NCI-H748 treated with DMSO at 0.1 percent for 48 hours (cell line): ENCODE measurements around the gene SEC14L5.

Source experiments
- DNase-seq: peaks from one replicate; lab custom pipeline; 2025; lab: John Stamatoyannopoulos, UW

SEC14L5 gene

DNA sequence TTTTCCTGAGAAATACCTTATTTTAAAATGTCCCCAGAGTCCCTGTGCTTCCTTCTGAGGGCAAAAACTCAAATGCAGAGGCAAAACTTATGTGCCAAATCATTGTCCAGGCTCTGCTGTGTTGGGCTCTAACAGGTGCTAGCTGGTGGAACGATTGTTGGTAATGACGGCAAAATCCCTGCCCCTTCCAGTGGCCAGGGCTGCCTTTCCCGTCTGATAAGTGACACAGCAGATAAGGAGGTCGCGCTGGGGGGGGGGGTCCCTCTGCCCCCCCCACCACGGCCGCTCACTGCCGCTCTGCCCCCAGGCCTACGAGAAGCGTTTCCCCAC, 29.1 kb downstream of the SEC14L5 start:
- no peak for DNase-seq

DNA sequence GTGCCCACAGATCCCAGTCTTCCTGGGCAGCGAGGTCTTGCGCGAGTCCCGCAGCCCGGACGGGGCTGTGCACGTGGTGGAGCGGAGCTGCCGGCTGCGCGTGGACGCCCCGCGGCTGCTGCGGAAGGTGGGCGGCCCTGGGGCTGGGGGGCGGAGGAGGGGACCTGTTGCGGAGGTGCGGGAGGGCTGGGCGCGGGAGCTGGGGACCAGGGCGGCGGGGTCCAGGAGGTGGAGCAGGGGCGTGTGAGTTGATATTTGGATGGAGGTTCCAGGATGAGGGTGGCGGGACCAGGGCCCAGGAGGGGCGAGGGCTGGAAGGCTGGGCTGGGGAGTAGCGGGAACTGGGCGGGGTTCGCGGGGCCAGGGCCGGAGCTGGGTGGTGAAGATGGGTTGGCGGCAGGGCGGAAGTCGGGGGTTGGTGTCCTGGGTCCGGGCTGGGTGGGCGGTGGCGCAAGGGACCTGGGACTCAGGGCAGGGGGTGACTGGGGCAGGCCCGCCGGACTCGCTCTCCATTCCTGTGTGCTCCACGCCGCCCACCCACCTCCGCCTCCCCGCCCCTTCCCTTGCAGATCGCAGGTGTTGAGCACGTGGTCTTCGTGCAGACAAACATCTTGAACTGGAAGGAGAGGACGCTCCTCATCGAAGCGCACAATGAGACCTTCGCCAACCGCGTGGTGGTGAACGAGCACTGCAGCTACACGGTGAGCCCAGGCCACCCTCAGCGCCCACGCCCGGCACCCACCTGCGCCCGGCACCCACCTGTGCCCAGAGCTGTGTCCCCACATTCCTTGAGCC, 29.6 kb downstream of the SEC14L5 start:
- DNase-seq, result no peak

- DNase-seq, result no peak
Observed at GRCh38 chr16:4988647-4989046, 30.5 kb downstream of the SEC14L5 start.

DNA sequence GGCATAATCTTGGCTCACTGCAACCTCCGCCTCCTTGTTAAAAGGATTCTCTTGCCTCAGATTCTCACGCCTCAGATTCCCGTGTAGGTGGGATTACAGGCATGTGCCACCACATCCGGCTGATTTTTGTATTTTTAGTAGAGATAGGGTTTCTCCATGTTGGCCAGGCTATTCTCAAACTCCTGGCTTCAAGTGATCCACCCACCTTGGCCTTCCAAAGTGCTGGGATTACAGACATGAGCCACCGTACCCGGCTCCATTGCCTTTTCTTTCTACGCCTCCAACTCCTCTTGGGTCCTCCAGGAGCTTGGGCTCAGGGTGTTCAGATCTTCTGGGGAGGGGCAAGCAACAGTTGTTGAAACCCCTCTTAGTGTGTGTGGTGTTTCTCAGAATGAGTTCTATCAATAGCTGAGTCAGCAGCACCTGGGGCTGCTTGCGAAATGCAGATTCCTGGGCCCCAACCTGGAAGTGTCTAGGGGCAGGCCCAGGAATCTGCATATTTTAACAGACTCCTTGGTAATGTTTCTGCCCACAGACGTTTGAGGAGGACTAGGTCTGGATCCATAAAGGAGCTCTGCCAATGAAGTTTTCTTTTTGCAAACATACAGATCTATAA, 31.4 kb downstream of the SEC14L5 start:
- no peak for DNase-seq

GRCh38 chr16:4990415-4990814, 32.3 kb downstream of the SEC14L5 start:
- no peak for DNase-seq

- no peak for DNase-seq
Observed at GRCh38 chr16:4991754-4992153, 33.6 kb downstream of the SEC14L5 start.

- no peak for DNase-seq
Observed at GRCh38 chr16:4994719-4995434, 36.7 kb downstream of the SEC14L5 start.

- no peak for DNase-seq
Observed at GRCh38 chr16:5000573-5001001, 42.5 kb downstream of the SEC14L5 start.

- no peak for DNase-seq
Observed at GRCh38 chr16:5001571-5001970, 43.4 kb downstream of the SEC14L5 start.

GRCh38 chr16:5001986-5002385, 43.9 kb downstream of the SEC14L5 start:
- DNase-seq, result no peak

DNA sequence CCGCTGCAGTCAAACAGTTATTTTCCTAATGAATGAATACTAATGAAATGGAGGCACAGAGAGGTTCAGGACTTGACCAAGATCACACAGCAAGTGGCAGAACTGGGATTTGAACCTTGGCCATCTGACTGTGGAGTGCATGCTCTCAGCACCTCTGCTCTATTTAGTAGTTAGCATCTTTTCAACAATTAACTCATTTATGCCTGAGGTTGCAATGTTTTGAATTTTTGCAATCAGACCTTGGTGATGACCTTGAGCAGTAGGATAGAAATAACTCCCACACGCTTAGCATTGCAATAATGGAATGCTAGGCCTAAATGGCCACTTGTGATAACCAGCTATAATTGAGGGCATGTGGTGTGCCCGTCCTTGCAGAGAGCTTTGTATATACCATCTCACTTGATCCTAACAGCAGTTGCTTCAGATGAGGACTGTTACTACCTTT, 44.6 kb downstream of the SEC14L5 start:
- no peak for DNase-seq

GRCh38 chr16:5003211-5003610, 45.1 kb downstream of the SEC14L5 start:
- DNase-seq, result no peak

DNA sequence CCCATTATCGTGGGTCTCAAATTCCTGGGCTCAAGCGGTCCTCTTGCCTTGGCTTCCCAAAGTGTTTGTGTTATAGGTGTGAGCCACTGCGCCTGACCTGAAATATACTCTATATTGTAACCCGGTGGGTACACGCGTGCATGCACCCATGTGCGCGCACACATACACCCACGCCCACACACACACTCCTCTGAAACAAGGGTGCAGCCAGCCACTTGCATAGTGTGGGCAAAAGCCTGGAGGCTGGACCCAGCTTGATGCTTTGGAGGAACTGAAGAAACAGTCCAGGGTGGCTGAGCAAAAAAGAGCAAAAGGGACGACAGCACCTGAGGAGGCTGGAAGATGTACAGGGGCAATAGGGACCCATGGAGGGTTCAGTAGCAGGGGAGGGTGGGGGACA, 45.7 kb downstream of the SEC14L5 start:
- DNase-seq, result no peak

GRCh38 chr16:5004311-5004710, 46.2 kb downstream of the SEC14L5 start:
- no peak for DNase-seq

DNA sequence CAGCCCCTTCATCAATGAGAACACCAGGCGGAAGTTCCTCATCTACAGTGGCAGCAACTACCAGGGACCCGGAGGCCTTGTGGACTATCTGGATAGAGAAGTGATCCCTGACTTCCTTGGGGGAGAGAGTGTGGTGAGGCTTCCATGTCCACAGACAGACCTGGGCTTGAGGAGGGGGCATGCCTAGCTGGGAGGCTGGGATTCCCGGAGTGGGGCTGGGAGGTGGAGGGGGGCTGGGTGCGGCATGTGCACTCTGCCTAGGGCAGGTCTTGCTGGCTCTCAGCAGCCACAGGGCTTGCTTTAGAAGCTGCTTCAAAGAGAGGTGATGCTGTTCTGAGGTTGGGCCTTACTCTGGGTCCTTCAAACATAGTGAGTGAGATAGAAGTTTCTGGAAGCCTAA, 47.8 kb downstream of the SEC14L5 start:
- no peak for DNase-seq

DNA sequence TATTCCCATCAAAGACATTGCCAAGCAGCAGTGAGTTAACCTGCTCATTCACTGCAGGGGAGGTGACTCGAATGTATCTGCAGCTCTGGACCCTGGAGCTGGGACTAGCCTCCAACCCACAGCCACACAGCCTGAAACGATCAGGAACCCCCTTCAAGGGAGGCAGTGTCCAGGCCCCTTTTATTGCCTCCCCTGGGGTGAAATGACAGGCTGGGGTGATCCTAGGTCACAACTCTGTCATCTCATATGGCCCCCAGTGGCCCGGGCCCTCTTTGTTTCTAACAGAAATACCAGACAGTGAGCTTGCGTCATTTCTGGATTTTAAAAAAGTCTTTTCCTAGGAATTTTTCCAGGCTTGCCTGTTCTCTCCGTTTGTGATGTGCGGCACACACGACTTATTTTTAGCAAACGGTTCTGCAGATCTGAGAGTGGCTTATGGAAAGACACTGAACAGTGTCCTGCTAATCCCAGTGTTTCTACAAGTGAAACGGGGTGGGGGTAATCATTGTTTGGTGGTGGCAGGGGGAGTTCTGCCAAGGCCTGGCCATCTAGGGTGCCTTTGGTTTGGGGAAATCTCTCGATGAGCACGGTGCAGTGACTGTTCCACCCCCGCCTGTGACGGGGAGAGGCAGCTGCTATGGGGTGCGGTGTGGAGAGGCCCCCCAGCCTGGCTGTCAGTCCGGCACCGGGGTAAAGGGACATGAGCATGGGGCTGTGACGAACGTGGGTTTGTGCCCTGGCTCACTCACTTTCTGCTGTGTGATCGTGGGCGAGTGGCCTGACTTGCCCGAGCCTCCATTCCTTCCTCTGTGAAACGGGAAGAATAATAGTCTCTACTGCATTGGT, 48.4 kb downstream of the SEC14L5 start:
- DNase-seq, result no peak

DNA sequence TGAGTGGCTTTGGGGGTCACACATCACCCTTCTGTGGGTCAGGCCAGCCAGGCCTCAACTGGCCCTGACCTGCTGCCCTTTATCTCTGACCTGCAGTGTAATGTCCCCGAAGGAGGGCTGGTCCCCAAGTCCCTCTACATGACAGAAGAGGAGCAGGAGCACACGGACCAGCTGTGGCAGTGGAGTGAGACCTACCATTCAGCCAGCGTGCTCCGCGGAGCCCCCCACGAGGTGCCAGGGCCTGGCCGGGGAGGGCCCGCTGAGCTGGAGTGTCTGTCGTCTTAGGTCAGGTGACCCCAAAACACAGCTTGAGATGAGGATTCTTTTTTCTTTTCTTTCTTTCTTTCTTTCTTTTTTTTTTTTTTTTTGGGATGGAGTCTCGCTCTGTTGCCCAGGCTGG, 49.1 kb downstream of the SEC14L5 start:
- DNase-seq, result no peak

DNA sequence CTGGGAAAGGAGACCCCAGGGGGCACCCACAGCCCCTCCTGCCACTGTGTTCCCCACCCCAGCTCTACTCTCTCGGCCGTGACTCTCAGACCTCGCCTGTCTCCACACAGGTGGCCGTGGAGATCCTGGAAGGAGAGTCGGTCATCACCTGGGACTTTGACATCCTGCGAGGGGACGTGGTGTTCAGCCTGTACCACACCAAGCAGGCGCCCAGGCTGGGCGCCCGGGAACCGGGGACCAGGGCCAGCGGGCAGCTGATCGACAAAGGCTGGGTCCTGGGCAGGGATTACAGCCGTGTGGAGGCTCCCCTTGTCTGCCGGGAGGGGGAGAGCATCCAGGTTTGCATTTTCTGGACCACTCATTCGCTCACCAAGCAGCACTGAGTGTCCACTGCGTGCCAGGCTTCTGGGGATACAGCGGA, 50.2 kb downstream of the SEC14L5 start:
- no peak for DNase-seq

DNA sequence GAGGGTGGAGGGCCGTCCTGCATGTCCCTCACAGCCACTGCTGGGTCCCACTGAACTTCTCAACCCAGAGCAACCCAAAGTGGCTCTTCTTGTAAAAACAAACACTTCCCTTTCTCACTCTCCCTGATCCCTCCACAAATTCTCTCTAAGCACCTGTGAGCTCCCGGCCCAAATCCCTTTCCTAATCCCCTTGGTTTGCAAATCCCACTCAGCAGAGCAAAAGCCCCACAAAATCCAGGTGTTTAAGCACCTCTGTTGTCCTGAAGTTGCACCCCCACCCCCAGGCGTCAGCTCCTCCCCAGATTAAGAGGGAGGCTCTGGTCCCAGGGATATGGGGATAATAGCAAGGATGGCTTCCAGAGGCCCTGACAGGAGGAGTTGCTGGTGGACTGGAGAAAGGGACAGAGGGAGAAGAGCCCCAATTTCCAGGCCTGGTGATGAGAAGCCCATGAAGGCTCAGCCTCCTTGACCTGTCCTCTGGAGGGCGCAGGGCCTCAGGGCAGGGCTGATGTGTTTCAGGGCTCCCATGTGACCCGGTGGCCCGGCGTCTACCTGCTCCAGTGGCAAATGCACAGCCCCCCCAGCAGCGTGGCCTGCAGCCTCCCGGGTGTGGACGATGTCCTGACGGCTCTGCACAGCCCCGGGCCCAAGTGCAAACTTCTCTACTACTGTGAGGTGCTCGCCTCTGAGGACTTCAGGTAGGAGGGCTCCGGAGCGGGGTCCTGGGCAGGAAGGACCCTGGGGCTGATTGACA, 52.6 kb downstream of the SEC14L5 start:
- no peak for DNase-seq

DNA sequence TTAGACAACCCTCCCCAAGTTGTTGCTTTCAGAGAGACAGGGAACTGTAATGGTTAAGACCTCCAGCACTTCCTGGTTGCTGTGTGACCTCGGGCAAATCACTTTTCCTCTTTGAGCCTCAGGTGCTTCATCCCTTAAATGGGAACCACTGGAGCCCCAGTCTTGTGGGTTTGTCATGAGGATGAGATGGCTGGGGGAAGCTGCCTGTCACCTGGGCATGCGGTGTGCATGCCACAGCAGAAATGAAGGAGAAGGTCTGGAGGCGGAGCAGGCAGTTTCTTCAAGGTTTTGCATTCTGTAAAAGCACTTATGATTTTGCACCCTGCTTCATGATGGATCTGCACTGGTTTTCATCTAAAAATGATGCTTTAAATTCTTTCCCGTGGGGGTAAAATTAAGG, 53.5 kb downstream of the SEC14L5 start:
- no peak for DNase-seq

GRCh38 chr16:5012887-5013286, 54.8 kb downstream of the SEC14L5 start:
- DNase-seq, result no peak

GRCh38 chr16:5015351-5015750, 57.2 kb downstream of the SEC14L5 start:
- no peak for DNase-seq
